Measurements from ENCODE around the gene ZNF891.

Gene ZNF891
- total RNA-seq = 34.7 reads per million, percentile 60 among the genes with 10 or more reads in this experiment

- DNase-seq = peak; percentile 93
These were observed at the start of gene ZNF891, which contains the start of gene ZNF10 for GRCh38 chr12:133130038-133130807. Gene ZNF891 (minus strand): TSS chr12:133130274. CDS start chr12:133121918, 8,356 bp downstream. Gene ZNF10 (plus strand): TSS chr12:133130627. CDS start chr12:133144493, 13,866 bp downstream.

DNA sequence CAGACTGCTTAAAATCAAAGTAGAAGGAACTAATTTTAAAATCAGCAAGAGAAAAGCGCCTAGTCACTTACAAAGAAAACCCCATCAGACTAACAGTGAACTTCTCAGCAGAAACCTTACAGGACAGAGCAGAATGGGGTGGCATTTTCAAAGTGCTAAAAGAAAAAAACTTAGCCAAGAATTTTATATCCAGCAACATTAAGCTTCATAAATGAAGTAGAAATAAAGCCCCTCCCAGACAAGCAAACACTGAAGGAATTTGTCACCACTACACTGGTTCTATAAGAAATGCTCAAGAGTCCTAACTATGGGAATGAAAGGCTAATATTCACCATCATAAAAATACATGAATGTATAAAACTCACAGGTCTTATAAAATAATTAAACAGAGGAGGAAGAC lies 44.8 kb upstream of the ZNF891 start:
- no peak for DNase-seq

DNA sequence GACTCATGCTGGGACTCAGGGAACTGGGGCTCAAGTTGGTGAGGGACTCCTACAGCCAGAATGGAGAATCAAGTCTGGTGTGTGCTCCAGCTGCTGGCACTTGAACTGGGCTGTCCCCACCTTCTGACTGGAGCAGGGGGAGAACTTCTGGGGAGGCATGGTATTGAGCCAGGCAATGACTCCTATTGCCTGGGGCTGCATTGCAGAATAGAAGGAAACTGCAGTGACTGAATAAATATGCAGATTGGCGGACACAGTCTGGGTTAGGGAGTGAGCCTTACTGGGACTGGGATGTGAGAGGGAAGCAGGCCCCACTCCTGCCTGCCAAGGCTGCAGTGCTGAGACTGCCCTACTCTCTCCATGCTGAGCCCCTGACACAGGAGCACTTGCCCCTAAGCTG lies 42.4 kb upstream of the ZNF891 start:
- no peak for DNase-seq

DNA sequence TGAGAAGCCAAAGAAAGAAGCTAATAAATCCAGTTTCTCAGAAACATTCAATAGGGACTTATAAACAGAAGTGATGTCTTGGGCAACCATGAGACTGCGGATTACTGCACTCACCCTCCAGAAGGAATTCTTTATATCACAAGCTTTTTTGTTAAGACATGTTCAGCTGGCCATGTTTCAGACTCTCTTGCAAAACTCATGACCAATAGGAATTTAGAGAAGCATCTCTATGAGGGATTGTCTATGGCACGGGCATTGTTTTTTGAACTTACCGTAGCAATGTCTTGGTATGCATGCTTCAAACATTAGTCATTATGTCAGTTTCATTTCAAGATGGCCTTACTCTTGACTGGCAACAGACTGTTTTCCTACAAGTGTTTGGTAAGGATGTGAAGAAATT lies 35.7 kb upstream of the ZNF891 start:
- DNase-seq = no peak

GRCh38 chr12:133156125-133156690 lies 26.1 kb upstream of the ZNF891 start:
- DNase-seq = no peak

- DNase-seq = no peak
These were observed 15.9 kb upstream of the ZNF891 start for GRCh38 chr12:133145981-133146380.

- no peak for DNase-seq
These were observed 5.7 kb upstream of the ZNF891 start for GRCh38 chr12:133135747-133136146.

GRCh38 chr12:133130808-133131128 lies 694 bp upstream of the ZNF891 start:
- no peak for DNase-seq

- DNase-seq = no peak
These were observed 571 bp downstream of the ZNF891 start for GRCh38 chr12:133129368-133130037.

DNA sequence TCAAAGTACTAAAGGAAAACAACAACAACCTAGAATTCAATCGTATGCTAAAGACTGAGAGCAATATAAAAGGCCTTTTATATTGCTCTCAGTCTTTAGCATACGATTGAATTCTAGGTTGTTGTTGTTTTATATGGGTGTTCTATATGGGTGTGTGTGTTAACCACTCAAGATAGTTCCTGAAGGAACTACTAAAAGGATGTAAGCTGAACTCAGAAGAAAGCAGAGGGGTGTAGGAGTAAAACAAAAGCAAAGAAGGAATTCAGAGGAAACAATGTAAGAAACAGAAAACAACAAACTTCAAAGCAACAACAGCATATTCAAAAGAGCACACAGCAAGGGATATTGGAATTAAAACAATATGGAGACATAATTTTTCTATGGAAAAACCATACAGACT lies 5.4 kb downstream of the ZNF891 start:
- DNase-seq = no peak

DNA sequence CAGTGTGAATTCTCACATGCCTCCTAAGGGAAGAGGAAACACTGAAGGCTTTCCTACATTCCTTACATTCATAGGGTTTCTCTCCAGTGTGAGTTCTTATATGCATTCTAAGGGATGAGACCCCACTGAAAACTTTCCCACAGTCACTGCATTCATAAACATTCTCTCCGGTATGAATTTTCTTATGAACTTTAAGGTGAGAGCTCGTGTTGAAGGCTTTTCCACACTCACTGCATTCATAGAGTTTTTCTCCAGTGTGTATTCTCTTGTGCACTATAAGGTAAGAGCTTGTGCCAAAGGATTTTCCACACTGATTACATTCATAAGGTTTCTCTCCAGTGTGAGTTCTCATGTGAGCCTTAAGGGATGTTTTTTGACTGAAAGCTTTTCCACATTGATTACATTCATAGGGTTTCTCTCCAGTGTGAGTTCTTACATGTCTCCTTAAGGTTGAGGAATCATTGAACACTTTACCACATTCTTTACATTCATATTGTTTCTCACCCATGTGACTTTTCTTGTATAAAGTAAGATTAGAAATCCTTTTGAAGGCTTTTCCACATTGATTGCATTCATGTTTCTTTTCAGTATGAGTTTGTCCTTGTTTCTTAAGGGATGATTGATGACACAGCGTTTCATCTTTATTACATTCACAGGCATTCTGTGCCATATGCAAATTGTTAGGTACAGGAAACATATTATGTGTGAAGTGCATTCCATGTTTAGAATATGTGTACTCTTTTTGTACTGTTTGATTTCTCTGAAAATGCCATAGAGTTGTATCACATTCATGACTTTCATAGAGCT lies 9.5 kb downstream of the ZNF891 start:
- DNase-seq = no peak

GRCh38 chr12:133108150-133108549 lies 21.9 kb downstream of the ZNF891 start:
- DNase-seq = no peak

DNA sequence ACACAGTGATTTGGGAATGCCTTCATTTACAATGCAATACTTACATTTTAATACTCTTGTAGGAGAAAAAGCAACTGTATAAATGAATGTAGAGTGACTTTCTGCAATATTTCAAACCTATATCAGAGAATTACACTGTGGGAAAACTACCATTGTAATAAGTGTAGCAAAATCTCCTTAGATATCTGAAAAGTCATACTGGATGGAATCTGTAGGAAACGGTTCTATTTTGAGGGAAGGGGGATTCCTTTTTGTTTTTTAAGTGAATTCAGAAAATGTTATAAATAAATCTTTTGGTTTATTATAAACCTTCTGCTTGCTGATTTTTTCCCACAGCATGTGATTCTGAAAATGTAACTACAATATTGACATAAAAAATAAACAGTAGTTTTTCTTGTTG lies 23.0 kb downstream of the ZNF891 start:
- DNase-seq = no peak

- DNase-seq = no peak
These were observed 23.8 kb downstream of the ZNF891 start for GRCh38 chr12:133106253-133106652.

DNA sequence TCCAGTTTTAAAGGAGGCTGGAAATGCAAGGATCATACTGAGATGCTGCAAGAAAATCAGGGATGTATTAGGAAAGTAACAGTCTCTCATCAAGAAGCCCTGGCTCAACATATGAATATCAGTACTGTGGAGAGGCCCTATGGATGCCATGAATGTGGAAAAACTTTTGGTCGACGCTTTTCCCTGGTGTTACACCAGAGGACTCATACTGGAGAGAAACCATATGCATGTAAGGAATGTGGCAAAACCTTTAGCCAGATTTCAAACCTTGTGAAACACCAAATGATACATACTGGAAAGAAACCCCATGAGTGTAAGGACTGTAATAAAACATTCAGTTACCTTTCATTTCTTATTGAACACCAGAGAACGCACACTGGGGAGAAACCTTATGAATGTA lies 24.5 kb downstream of the ZNF891 start:
- DNase-seq = no peak

DNA sequence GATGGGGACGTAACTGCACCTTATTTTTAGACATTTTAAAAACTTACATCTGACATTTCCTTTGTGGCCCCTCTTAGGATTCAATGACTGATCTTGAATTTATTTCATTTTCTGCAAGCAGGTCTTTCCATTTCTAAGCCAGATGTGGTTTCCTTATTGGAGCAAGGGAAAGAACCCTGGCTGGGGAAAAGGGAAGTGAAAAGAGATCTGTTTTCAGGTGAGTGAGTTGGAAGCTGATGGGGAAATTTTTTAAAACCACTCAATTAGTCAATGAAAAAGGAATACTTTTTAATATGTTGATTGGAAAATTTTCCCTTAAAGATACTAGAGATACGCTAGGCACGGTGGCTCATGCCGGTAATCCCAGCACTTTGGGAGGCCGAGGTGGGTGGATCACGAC lies 46.7 kb downstream of the ZNF891 start:
- DNase-seq = no peak

DNA sequence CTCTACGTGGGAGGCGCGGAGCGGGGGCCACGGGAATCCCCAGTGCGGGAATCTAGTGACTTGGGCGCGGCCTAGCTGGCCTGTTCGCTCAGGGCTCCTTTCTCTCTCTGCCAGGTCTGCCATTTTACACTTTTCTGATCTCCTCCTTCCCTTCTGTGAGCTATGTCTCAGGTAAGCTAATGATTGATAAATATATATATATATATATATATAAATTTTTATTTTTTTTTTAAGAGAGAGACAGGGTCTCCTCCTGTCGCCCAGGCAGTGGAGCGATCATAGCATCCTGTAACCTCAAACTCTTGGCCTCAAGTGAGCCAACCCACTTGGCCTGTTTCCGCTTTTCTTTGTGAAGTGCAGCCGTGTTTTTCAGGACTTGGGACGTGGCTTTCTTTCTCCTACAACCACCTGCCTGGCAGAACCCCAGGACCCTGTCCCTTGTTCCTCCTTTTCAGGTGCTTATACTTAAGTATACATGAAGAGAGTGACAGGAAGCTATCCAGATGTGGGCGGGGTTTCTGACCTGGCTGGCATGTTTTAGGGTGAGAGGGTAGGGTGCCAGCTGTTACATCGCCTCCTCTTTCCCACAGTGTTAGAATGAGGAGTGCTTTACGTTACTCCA lies 48.8 kb downstream of the ZNF891 start:
- no peak for DNase-seq

DNA sequence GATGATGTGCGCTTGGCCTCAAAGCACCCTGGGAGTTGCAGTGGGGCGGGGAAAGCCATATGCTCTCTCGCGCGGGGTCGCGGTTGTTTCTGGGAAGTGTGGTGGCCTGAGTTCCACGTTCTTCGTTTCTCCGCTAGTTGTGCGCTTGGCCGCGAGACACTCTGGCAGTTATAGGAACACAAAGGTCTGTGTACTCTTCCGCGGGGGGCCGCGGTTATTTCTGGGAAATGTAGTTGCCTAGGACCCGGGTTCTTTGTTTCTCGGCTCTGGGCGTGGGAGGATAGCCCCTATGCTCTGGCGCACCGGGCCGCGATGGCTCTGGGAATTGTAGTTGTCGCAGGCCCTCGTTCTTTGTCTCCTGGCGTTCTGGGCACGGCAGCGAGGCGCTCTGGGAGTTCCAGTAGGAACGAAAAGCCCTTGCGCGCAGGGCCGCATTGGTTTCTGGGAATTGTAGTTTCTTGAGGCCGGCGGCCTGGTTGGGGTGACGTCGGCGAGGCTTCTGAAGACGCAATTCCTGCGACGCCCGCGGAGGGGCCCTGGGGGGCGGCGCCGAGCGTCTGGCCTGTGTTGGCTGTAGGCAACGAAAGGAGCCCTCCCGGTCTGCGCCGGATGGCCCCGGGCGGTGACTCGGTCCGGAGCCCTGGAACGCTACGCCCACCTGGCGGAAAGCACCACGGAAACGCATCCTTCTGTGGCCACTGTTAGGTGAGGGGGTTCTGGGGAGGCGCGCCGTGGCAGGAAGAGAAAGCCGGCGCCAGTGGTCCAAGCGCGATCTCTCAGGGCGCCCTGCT lies 49.5 kb downstream of the ZNF891 start, which contains the start of gene ZNF140:
Gene ZNF140 (plus strand): TSS at position 556 of the 791 bp plus-strand sequence. CDS start 398 bp downstream, outside the sequence.
- DNase-seq = peak; percentile 91

DNA sequence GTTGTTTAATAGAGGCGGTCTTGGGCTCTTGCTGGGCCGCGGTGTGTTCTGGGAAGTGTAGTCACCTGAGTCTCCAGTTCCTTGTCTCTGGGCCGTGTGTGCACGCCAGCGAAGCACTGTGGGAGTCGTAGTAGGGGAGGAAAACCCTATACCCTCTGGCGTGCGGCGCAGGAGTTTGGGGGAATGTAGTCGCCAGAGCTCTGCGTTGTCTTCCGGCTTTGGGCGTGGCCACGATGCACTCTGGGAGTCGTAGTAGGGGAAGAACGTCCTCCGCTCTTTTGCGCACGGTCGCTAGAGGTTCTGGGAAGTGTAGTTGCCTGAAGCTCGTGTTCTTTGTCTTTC lies 50.1 kb downstream of the ZNF891 start:
- peak; percentile 94 for DNase-seq

DNA sequence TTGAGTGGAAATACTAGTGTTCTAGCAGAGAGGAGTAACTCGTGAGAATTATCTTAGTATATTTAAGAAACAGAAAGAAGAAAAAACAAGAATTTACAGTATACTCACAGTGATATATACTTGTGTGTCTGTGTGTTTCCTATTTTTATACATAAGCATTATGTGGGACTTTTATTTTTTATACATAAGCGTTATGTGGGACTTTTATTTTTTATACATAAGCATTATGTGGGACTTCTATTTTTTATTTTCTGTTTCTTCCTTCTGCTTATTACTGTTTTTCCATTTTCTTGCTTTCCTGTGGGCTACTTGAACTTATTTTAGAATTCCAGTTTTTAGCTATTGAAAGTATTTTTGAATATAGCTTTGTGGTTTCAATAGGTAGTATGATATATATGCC lies 56.2 kb downstream of the ZNF891 start:
- DNase-seq = no peak

DNA sequence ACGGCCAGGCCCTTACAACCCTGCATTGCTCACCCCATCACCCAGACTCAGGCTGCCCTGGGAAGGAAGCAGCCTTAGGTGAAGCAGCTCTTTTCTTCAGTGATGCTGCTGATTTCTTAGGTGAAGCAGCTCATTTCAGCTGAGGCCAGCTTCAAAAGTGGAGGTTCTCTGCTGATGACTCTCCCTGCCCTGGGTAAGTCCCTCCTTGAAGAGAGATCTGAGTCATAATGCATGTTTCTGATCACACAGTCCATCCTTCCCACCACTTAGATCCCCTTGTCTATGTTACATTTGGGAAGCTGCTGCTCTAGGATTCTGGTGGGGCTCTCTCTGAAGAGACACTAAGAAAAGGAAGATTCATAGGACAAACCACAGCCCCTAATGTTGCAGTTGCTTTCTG lies 66.5 kb downstream of the ZNF891 start:
- no peak for DNase-seq

GRCh38 chr12:133061954-133062353 lies 68.1 kb downstream of the ZNF891 start:
- no peak for DNase-seq

All from effector CD4-positive, alpha-beta T cell (primary cell).